ENCODE results near the gene TMEM115.

The TMEM115 gene

DNA sequence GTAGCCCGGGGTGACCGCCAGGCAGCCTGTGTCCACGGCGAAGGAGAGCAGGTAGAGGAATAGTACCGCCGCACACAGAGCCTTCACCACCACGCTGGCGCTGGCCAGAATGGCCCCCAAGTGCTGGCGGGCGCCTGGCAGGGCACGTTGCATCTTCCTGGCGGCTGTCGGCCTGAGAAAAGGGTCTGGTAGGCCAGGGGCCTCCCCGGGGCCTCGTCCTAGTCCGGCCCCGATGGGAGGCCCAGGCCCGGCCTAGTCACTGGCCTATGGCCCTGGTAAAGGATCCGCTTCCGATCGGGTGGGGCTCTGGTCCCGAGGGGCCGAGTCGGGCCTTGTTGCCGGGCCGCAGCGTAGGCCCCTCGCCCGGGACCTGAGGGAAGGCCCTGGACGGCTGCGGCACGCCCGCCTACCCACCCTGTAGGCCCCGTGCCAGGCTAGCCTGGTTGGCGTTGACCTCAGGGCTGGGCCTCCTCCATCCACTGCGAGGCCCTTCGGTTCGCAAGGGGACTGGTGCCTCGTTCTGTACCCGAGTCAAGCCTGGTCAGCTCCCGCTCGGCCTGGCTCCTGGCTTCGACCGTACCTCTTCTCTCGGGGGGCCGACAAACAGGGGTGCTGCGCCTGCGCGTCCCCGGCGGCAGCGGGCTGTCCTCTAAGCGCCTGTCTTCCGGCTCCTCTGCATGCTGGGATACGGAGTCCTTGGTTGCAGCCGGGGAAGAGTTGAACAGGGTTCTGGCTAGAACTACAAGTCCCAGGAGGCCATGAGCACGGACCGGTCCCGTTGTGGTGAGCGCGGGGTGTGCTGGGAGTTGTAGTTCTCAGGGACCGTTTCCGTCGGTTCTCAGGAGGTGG lies at the start of gene TMEM115:
TSS of gene TMEM115 (minus strand) at position 611 of the 849 bp plus-strand sequence. CDS start at position 153, 458 bp downstream.
- DNase-seq: peak; percentile 93

DNA sequence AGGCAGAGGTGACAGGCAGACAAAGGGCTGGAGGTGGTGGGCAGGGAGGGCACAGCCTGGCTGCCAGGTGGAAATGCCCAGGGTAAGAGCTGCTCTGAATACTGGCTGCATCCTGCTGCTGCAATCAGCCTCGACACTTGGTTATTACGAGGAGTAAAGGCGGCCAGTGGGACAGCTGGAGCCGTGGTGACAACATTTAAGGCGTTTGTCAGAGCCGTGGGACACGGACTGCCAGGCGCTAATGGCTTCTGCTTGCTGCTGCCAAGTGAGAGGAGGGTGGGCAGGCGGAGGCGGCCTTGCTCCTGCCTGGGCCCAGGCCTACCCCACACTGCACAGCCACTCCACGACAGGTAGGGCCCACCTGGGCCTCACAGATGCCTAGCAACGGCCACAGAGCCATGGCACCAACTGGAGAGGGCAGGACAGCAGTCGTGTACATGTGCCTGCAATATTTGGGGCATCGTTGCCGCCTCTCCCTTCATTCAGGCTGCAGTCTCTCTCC lies 49.2 kb upstream of the TMEM115 start:
- no peak for DNase-seq

DNA sequence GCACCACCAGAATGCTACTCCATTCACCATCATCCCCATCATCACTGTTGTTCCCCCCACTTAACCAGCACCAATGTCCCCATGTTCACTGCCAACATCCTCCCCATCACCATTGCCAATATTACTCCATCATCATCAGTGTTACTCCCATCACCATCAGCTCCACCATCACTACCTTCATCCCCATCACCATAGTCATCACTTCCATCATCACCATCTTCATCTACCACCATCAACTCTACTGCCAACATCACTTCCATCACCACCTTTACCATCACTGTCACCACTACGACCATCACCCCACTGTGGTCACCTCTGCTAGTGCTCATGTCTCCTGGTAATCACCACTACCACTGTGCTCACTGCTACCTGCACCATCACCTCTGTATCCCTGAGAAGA lies 47.2 kb upstream of the TMEM115 start:
- no peak for DNase-seq

- DNase-seq: no peak
Observed at GRCh38 chr3:50405249-50405648, 45.9 kb upstream of the TMEM115 start.

DNA sequence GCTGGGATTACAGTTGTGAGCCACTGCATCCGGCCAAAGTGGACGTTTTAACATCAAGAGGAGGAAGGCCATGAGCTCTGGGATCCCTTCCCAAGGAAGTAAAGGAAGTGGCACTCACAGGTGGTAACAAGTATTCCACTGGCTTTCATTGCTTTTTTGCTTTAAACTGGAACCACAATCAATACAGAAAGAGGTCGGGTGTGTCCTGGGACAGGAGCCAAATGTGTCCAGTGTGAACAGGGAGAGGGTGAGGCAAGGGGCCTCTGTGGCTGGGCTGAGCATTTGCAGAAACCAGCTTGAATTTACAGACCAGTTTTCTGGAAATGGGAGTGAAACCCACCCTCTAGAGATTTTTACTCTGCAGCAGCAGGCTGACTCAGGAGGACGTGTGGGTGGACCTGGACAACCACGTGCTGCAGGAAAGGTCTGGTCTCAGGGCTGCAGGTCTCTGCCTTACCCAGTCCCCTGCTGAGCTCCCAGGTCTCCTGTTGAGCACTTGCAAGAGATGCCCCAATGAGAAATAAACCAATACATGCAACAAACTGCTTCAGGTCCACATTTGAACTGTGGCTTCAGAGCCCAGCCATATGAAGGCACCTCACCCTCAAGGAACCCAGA lies 42.8 kb upstream of the TMEM115 start:
- DNase-seq: no peak

DNA sequence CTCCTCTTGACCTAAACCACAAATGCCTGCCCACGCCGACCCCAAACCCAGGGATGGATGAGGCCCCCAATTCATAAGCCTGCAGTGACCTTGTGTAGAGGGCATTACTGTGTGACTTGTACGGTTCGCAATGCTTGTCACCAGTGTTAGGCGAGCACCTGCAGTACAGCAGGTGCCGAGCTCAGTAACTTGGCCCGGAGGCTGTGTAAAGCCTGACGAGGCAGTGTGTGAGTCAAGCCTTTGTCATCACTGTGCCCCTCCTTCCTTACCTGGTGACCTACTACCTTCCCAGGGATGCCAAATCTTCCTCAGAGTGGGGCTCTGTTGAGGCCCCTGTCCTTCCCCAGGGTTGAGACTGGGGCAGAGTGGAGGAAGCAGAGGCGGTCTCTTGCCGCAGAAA lies 37.2 kb upstream of the TMEM115 start:
- no peak for DNase-seq

GRCh38 chr3:50395070-50395860 lies 35.9 kb upstream of the TMEM115 start:
- no peak for DNase-seq

DNA sequence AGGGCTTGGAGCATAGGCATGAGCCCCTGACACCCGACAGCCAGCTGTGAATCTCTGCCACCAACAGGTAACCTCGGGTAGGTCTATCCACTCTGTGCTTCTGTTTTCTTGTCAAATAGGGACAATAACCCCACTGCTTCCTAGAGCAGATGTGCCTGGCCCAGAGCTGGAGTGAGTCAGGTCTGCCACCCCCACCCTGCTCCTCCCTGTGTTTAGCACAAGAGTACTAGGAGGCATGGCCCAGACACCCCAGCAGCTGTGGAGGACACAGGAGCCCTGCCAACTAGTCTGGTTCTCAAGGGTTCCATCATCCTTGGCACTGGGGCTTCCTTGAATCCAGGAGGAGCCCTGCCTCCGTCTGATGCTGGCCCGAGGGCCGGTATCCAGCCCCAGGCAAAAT lies 33.7 kb upstream of the TMEM115 start:
- DNase-seq: no peak

GRCh38 chr3:50392101-50392715 lies 32.9 kb upstream of the TMEM115 start:
- no peak for DNase-seq

DNA sequence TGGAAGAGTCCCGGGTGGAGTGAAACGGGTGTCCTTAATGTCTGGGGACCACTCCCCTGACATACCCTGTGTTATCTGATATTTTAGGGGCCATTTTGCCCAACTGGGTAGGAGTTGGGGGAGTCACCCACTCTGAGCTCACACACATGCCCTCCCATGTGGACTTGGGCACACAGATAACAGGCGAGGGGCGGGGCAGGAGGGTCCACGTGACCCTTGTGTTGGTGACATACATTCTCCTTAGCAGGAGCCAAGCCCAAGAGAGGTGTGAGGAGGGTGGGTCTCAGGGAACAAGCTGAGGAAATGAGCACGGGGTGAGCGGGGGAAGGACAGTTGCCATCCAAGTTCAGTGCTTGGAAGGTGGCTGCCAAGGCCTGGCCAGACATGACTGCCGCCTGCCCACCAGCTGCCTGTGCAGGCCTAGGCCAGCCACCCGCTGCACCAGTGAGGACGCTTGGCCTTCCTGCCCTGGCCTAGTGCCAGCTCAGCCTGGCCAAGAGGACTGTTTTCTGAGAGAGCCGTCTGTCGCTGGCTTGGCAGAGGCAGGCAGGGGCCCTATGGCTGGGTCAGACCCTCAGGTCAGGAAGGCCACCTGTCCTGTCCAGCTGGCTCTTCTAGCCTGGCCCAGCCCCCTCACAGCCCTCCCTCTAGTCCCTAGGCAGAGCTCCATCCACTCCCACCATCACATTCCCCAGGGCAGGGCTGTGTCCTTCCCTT lies 31.3 kb upstream of the TMEM115 start:
- DNase-seq: no peak

GRCh38 chr3:50389414-50389767 lies 30.1 kb upstream of the TMEM115 start:
- no peak for DNase-seq

DNA sequence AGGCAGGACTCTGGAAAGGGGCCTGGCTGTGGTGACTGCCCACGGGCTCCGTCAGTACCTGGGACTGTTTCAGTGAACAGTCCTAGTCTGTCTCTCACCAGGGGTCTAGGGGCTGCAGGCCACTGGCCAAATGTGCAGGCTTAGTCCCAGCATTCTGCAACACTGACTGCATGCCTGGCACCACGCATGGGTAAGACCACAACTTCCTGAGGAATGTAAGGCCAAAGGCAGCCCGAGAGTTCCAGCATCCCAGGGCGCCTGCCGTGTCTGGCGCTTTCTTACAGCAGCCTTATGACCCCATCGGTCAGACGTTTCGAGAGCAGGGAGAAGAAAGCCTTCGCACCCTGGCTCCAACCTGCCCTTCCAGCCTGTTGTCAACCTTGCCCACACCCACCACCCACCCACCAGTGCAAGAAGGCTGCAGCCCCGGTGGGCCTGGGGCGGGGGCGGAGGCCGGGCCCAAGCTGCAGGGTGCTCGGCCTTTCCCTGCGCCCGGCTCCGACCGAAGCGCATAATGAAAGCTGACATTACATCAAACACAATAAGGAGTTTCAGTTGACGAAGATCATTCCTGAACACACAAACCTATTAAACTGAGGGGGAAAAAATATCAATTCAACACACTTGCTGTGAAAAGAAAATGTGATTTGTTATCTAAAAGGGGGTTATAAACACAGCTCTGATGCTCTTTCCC lies 29.5 kb upstream of the TMEM115 start:
- no peak for DNase-seq

GRCh38 chr3:50388016-50388719 lies 28.8 kb upstream of the TMEM115 start:
- DNase-seq: no peak

- no peak for DNase-seq
Observed at GRCh38 chr3:50385754-50386153, 26.4 kb upstream of the TMEM115 start.

- no peak for DNase-seq
Observed at GRCh38 chr3:50383750-50384149, 24.4 kb upstream of the TMEM115 start.

DNA sequence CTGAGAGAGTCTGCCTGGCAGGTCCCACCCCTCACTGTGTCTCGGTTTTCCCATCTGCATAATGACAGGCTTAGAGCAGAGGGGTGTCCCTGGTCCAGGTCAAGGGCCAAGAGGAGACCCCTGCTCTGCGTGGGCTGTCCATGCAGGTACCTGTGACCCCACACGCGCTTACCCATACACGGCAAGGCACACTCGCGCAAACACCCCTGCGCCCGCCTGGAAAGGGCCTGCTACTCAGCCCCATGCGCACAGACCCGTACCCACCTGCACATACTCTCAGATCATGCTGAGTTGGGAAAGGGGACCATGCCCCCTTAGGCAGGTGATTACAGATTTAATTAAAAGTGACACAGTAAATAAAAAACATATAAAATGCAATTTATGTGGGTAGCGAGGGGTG lies 23.4 kb upstream of the TMEM115 start:
- DNase-seq: no peak

DNA sequence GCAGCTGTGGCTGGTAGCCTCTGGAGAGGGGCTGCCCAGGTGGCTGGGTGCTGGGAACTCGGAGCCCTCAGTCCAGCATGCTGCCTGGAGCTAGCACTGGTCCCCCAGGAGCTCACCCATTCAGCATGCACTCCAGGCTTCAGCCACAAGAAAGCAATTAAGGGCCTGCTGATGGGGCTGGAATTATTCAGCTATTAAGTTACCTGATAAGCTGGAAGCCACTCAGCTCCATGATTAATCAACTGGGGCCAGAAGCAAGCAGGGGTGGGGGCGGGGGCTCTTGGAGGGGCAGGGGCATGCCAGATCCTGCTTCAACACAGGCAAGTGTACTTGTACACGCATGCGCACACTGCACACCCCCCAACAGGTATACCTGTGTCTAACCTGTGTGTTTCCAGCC lies 22.1 kb upstream of the TMEM115 start:
- no peak for DNase-seq

DNA sequence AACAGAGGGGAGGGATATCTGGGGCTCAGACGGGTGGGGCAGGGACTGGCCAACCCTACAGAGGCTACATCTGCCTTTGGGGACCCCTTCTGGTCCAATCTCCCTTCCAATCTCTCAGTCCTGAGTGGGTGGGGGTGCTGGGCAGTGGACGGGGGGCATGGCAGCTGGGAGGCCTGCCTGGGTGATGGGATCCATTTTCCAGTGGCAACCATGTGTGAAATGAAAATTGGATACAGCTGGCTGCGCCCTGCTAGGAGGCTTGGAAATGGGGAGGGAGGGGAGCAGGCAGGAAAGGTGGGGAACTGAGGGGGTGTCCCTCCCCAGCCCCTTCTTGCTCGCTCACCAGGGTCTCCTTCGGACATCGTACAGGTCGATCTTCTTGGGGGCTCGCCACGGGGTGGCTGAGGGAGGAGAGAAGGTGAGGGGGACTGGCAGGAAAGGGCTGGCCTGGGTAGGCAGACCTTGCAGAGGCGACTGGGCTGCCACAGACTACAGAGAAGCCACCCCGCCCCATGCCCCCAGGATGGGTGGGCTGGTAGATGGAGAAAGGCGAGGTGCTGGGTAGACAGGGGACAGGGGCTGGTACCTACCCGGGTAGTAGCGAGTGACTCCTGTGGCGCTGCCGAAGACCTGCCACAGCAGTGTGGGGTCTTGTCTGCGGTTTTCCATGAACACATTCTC lies 21.2 kb upstream of the TMEM115 start:
- DNase-seq: no peak

GRCh38 chr3:50378757-50379156 lies 19.4 kb upstream of the TMEM115 start:
- DNase-seq: no peak

DNA sequence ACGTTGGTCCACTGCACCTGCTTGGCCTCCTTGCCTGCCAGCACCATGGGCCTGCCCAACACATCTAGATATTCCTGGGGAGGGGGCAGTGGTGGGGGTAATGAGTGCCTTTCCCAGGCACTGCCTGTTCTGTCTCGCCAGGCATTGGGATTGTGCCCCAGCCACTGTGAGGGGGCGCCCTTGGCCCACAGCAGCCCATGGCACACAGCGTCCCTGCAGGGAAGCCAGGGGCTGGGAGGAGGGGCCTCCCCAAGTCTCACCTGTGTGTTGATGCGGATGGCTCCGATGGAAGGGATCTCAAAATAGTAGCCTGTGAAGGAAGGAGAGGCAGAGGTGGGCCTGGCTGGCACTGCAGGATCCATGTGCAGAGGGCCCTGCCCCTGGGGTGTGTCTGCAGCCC lies 18.7 kb upstream of the TMEM115 start:
- DNase-seq: no peak
